SK-N-SH (cell line): ENCODE measurements around the gene JMJD1C.

Experiments
- ELF1 ChIP-seq: IDR thresholded peaks from 2 replicates; pipeline ENCODE4 v1.4.0; 2012
- EP300 ChIP-seq, 2 experiments: IDR thresholded peaks; 2 replicates each; pipeline versions ENCODE4 v1.4.0 to v1.6.1; 2012; ENCODE audit warnings: borderline replicate concordance in 1 of 2, low read depth in 1 of 2, low read length in 1 of 2
- FOSL2 ChIP-seq: IDR thresholded peaks from 2 replicates; pipeline ENCODE4 v1.4.0; 2012; ENCODE audit warnings: low read depth, mild to moderate bottlenecking, moderate library complexity, borderline replicate concordance
- GABPA ChIP-seq: IDR thresholded peaks from 2 replicates; pipeline ENCODE4 v1.4.0; 2012; ENCODE audit warnings: low read depth, mild to moderate bottlenecking
- JUND ChIP-seq: IDR thresholded peaks from 2 replicates; pipeline ENCODE4 v1.4.0; 2012
- NRF1 ChIP-seq: IDR thresholded peaks from 2 replicates; pipeline ENCODE4 v1.6.1; 2012; ENCODE audit warnings: low read depth, mild to moderate bottlenecking, low read length
- POLR2AphosphoS5 ChIP-seq: IDR thresholded peaks from 2 replicates; pipeline ENCODE4 v1.6.1; 2012; ENCODE audit warnings: low read depth, low read length
- RFX5 ChIP-seq: IDR thresholded peaks from 2 replicates; pipeline ENCODE4 v1.6.1; 2012; ENCODE audit warnings: mild to moderate bottlenecking, improper control_type of control experiment, low read length
- SMC3 ChIP-seq: IDR thresholded peaks from 2 replicates; pipeline ENCODE4 v1.6.1; 2012; ENCODE audit warnings: low read depth, low read length, improper control_type of control experiment
- TCF12 ChIP-seq: IDR thresholded peaks from 2 replicates; pipeline ENCODE4 v1.4.0; 2012
- YY1 ChIP-seq: IDR thresholded peaks from 2 replicates; pipeline ENCODE4 v1.4.0; 2012; ENCODE audit warnings: low read depth, mild to moderate bottlenecking
- TF ChIP-seq, protein P1 (sequence below): fragments of 200-600 bp; sonication (generic); IDR thresholded peaks from 2 replicates; pipeline ENCODE4 v1.6.1; 2017; ENCODE audit warnings: antibody characterized with exemption, mild to moderate bottlenecking, moderate library complexity
- TF ChIP-seq, protein P2 (sequence below): IDR thresholded peaks from 2 replicates; pipeline ENCODE4 v1.6.1; 2012; ENCODE audit warnings: mild to moderate bottlenecking, low read depth, low read length, moderate library complexity
- TF ChIP-seq, protein P3 (sequence below): IDR thresholded peaks from 2 replicates; pipeline ENCODE4 v1.4.0; 2012; ENCODE audit warnings: low read depth, borderline replicate concordance

DNA sequence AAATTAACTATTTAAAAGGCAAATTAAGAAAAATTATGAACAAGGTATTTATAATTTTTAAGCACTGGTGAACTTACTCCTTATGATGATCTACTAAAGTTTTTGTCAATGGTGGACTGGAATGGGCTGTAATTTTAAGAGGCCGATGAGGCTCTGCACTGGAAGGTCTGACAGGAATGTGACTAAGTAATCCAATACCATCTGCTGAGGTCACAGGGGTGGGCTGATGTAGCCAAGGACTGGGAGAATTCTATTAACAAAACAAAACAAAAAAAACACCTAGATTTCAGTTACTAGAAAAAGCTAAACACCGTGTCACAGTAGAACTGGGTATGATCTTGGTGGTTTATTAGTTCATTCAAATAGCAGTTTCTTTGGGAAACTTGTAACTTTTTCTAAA lies 256.8 kb downstream of the JMJD1C start:
- TF ChIP-seq, protein P1, sequence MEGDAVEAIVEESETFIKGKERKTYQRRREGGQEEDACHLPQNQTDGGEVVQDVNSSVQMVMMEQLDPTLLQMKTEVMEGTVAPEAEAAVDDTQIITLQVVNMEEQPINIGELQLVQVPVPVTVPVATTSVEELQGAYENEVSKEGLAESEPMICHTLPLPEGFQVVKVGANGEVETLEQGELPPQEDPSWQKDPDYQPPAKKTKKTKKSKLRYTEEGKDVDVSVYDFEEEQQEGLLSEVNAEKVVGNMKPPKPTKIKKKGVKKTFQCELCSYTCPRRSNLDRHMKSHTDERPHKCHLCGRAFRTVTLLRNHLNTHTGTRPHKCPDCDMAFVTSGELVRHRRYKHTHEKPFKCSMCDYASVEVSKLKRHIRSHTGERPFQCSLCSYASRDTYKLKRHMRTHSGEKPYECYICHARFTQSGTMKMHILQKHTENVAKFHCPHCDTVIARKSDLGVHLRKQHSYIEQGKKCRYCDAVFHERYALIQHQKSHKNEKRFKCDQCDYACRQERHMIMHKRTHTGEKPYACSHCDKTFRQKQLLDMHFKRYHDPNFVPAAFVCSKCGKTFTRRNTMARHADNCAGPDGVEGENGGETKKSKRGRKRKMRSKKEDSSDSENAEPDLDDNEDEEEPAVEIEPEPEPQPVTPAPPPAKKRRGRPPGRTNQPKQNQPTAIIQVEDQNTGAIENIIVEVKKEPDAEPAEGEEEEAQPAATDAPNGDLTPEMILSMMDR, result no peak
- no peak for TF ChIP-seq ELF1
- no peak for TF ChIP-seq POLR2AphosphoS5
- TF ChIP-seq EP300 (IDR thresholded peaks at IDR 0.05; ENCODE audit: borderline replicate concordance in 1 of 2, low read depth in 1 of 2, low read length in 1 of 2), result no peak
- TF ChIP-seq RFX5, result no peak
- no peak for TF ChIP-seq GABPA
- TF ChIP-seq NRF1, result no peak
- TF ChIP-seq TCF12, result no peak
- no peak for TF ChIP-seq SMC3
- no peak for TF ChIP-seq JUND
- TF ChIP-seq, protein P2, sequence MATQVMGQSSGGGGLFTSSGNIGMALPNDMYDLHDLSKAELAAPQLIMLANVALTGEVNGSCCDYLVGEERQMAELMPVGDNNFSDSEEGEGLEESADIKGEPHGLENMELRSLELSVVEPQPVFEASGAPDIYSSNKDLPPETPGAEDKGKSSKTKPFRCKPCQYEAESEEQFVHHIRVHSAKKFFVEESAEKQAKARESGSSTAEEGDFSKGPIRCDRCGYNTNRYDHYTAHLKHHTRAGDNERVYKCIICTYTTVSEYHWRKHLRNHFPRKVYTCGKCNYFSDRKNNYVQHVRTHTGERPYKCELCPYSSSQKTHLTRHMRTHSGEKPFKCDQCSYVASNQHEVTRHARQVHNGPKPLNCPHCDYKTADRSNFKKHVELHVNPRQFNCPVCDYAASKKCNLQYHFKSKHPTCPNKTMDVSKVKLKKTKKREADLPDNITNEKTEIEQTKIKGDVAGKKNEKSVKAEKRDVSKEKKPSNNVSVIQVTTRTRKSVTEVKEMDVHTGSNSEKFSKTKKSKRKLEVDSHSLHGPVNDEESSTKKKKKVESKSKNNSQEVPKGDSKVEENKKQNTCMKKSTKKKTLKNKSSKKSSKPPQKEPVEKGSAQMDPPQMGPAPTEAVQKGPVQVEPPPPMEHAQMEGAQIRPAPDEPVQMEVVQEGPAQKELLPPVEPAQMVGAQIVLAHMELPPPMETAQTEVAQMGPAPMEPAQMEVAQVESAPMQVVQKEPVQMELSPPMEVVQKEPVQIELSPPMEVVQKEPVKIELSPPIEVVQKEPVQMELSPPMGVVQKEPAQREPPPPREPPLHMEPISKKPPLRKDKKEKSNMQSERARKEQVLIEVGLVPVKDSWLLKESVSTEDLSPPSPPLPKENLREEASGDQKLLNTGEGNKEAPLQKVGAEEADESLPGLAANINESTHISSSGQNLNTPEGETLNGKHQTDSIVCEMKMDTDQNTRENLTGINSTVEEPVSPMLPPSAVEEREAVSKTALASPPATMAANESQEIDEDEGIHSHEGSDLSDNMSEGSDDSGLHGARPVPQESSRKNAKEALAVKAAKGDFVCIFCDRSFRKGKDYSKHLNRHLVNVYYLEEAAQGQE, result no peak
- no peak for TF ChIP-seq YY1
- TF ChIP-seq, protein P3, sequence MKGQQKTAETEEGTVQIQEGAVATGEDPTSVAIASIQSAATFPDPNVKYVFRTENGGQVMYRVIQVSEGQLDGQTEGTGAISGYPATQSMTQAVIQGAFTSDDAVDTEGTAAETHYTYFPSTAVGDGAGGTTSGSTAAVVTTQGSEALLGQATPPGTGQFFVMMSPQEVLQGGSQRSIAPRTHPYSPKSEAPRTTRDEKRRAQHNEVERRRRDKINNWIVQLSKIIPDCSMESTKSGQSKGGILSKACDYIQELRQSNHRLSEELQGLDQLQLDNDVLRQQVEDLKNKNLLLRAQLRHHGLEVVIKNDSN, result no peak
- TF ChIP-seq FOSL2, result no peak
